Stimulated activated naive CD8-positive, alpha-beta T cell treated with anti-CD3 and anti-CD28 coated beads, Interleukin-15, Interleukin-2, amounts not matched to agents 100 U/mL and 50 U/mL, for 24 hours (primary cell): ENCODE measurements around the gene CTSS.
A peak's percentile ranks its signal among the peaks of the same experiment; 100 is the strongest.
"Not testable (repeated sequence)": the region's sequence is repeated elsewhere in the genome, so short reads cannot be mapped to it uniquely, and the experiment has no call there.

ENCODE experiments used
- ATAC-seq: fragments of 150-1000 bp; cut with Tn5 transposase; one replicate; pipeline ENCODE4 v1.10.0; 2021
- DNase-seq: peaks from one replicate; pipeline ENCODE4 v3.0.0; 2021

CTSS gene

DNA sequence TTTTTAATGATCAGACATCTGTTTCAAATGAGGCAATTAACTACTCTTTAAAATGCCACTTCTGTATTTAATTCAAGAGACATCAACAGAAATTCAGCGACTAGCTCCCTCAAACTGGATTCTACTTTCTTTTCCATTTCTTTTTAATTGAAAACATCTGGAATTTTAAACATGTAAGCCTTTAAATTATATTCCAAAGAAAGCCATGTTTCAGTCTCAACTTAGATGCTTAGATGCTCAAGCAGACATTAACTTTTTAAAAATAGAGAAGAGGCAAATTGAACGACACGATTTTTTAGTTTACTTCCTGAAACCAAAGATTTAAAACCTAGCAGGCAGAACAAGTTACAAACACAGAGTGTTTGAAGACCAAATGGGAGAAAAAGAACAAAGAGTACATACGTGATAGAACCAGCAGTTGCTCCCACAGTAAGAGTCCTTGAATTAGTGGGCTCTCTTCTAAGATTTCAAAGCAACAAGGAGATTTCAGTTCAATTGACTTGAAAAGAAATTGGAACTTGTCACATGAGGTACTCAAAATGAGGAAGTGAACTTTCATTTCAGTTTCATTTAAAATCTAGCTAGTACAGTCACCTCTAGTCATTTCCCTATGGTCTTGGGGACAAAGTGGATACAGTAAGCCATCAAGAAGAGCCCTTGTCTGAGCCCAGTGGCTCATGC, at the start of gene CTSS:
CTSS (minus strand) TSS at position 483 of the 681 bp plus-strand sequence. CDS start 1,015 bp downstream, outside the sequence.
- no peak for DNase-seq

DNA sequence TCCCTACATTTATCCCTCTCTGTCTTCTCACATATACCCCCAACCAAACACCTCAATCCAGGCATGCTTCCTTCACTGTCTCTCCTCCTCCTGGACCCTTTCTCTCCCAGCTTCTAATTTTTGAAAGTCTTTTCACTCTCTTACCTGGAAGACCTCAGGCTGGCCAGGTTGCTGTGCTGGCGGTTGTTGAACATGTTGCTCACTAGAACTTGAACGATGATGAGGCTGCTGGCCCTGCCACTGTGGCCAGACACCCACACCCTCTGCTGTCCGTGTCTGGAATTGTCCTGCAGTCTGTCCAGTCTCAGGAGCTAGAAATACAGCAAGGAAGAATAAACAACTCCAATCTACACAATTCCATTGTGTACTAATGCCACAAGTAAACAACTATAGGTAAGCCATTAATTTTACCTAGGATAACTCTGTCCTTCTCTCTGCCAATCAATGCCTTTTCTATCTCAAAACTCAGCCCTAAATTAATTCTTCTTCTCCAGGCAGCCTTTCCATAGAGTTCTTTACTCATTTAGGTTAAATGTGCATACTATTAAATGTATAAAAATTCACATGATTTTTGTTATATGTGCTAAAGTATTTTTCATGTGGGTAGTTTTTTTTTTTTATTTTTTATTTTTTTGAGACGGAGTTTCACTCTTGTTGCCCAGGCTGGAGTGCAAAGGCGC, 47.6 kb upstream of the CTSS start:
- DNase-seq (peak; percentile 19), ATAC-seq (no peak)

More for the DNA sequence above, at the start of gene CTSS:
- peak; percentile 91 for ATAC-seq

DNA sequence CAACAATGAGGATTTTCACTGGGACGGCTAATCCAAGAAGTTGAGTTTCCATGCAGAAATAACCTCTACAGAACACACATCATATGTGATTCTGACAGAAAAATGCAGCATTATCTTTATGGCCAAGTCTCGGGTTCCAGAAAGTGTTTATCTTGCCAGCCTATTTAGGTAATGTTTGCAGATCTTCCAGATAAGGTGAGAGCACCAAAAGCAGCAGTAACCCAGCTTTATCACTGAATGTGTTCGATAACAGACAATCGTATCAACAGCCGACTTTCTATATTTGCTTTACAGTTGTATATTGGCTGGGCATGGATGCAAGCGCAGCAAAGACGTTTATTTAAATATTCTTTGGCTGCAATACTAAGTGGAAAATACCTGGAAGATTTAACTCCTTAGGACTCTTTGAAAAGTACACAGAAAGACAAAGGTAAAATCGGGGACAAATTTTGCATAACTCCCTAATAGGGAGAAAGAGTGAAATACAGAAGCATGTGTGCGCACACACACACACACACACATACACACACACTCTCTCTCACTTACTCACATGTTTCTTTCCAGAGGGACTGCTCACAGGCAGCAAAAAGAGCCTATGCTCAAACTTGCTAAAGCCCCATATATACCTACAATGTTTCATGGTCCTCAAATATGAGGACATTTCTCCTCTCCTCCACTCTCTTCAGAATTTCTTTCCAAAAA, 45.5 kb upstream of the CTSS start:
- ATAC-seq (no peak), DNase-seq (no peak)

DNA sequence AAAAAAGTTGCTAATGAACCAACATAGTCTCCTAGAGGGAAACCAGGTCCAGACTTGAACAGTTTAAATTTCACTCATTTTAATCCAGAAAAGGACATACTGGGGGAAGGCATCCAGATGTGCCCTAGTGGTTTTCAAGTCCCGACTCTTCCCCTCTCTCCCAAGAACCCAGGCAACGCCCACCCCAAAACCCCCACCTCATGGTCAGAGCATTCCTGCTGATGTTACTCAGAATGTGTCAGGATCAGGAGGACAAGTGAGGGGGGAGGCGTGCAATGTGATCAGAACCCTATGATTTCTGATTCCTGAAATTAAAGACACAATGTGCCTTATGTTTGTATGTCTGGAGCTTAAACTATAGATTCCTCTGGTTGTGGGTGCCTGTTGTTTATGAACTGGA, 44.1 kb upstream of the CTSS start:
- ATAC-seq (no peak), DNase-seq (no peak)

DNA sequence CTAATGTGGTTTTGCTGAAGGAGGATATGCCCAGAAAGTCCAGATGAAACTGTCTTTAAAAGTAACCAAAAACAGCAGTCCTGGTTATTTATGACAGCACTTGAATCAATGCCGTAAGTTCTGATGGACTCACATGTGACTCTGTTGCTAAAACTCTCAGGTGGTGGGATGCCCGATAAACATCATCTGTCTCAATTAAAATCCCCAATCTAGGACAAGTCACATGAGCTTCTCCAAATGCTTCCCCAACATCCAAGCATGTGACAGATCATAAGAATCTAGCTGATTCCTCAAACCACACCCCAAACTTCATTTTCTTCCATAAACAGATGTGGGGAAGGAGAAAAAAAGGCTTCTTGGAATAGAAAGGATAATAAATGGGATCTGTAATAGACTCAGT, 43.3 kb upstream of the CTSS start:
- DNase-seq (no peak), ATAC-seq (no peak)

DNA sequence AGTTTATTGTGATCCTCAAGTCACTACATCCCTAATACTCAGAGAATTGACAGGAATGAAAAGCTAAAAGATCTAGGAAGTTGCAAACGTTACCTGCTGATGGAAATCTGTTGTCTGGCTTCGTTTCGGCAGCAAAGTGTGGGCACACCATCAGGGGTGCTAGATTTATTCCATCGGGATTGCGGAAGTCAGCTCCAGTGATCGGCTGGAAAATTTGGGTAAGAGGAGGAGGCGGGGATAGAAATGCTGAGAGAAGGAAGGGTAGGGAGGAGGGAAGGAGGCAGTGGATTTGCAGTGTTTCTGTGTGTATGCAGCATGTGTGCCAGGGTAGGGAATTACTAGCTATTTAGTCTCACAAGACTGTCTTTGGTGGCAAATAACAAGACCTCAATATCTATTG, 42.5 kb upstream of the CTSS start, which contains the start of gene CTSK:
CTSK (minus strand) TSS at position 140 of the 400 bp plus-strand sequence. CDS start 1,455 bp downstream, outside the sequence.
- no peak for ATAC-seq

DNA sequence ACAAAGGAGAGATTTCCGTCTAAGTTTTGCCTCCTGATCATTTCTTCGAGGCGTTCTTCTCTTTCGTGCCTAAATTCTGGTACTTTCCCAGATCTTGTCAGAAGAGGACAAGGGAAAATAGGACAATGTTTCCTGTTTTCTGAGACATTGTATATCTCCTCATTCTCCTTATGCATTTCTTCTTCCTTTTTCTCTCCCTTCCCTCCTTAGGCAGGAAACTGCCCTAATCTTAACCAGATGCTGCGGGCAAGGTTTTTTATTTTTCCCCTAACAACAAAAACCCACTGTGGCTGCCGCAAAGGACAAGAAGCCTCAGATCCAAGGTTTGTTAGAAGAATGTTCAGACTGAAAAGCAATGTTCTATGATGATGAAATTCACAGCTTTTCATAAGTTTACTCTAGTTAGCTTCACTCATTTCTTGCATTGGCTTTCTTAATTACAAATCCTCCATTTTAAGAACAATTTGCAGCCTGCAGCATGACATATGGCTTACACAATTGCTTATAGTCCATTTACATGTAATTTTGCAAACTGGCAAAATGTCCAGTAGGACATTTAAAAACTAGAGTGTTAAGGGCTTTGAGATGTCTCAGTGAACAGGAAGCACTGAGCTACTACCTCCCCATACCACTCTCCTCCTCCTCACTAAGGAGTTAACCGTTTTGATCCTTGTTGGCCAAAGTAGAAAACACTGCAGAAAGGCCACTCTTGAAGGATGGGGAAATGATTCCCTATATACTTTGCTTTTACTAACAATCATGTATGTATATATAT, 41.9 kb upstream of the CTSS start:
- ATAC-seq: no peak
- no peak for DNase-seq

More for the DNA sequence above, 42.5 kb upstream of the CTSS start, which contains the start of gene CTSK:
- no peak for DNase-seq

DNA sequence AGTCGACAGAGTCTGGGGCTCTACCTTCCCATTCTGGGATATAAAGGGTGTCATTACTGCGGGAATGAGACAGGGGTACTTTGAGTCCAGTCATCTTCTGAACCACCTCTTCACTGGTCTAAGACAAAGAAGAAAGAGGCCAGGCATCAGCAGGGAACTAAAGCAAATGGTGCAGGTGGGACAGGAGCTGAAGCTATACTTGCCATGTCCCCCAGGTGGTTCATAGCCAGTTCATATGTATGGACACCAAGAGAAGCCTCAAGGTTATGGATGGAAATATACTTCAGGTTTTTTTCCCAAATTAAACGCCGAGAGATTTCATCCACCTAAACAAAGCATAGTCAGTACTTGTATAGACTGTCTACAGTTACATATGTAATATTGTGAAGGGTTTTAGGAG, 40.3 kb upstream of the CTSS start:
- DNase-seq: no peak
- ATAC-seq: no peak

DNA sequence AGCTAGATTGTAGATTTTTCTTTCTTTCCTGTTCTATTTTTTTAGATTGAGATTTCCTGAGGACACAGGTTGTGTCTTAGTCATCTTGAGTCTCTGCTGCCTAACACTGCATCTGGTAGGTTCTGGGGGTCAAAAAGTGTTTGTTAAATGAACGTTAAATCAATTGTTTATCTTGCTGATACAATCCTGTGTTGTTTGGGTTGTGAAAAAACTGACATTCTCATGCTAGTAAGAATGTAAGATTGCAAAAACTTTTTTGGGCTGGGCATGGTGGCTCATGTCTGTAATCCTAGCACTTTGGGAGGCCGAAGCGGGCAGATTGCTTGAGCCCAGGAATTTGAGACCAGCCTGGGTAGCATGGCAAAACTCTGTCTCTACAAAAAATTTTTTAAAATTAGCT, 39.1 kb upstream of the CTSS start:
- ATAC-seq (no peak), DNase-seq (no peak)

DNA sequence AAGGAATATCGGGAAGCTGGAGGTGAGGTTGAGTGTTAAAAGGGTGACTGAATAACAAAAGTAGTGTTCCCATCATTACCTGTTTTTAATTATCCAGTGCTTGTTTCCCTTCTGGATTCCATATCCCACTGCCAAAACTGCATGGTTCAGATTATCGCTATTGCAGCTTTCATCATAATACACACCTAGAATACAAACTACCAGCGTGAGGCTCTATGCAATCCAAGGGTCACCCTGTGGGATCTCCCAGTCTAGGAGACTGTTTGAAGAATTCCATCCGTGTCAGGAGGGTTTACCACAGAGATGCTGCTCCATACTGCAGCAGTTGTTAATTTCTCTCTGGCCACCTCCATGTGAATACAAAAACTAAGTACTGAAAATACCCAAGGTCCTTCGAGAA, 33.5 kb upstream of the CTSS start:
- DNase-seq: no peak

DNA sequence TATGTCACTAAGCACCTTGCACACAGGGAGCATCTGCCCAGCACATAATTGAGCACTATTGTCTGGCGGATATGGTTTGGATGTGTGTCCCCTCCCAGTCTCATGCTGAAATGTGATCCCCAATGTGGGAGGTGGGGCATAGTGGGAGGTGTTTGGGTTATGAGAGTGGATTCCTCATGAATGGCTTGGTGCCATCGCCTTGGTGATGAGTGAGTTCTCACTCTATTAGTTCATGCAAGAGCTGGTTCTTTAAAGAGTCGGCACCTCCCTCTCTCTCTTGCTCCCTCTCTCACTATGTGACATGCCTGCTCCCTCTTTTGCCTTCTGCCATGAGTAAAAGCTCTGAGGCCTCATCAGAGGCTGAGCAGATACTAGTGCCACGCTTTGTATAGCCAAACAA, 32.9 kb upstream of the CTSS start:
- DNase-seq (no peak), ATAC-seq (no peak)

More for the DNA sequence above, 33.5 kb upstream of the CTSS start:
- no peak for ATAC-seq

DNA sequence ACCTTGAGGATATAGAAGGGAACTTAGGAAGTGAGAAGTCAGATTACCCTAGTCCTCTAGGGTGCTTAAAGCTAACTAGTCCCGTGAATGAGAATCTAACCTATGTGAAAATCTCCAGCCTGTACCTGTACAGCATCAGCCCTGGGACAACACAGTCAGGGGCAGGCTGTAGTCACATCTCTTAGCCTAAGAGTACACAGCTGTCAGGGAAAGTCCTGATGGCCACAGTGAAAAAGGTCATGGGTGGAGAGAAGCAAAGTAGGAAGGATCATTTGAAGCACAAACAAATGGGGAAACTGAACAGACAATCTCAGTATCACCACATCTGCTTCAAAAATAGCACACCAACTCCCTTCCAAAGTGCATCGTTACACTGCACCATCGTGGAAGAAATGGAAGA, 30.8 kb upstream of the CTSS start:
- ATAC-seq (no peak), DNase-seq (no peak)

DNA sequence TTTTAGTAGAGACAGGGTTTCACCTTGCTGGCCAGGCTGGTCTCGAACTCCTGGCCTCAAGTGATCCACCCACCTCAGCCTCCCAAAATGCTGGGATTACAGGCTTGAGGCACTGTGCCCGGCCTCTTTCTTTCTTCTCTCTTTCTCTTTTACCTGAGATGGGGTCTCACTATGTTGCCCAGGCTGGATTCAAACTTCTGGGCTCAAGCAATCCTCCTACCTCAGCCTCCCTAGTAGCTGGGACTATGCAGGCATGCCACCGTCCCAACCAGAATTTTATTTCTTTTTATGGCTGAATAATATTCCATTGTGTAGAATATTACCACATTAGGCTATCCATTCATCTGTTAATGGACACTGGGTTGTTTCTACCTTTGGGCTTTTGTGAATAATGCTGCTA, 28.2 kb upstream of the CTSS start:
- DNase-seq, ATAC-seq: not testable (repeated sequence)

DNA sequence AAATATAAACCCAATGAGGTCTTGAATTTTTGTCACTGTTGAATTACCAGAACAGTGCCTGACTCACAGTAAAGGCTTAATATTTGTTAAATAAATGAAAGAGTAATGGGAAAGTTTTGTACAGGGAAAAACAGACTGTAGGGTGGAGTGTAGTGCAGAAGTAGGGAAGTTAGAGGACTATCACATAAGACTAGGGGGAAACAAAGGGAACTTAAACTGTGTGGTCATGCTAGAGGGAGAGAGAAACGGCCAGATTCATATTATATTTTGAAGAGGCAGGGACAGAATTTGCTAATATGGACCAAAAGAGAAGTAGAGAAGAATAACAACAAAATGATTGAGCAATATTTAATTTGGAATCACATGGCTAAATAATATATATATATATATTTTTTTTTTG, 27.6 kb upstream of the CTSS start:
- ATAC-seq (no peak), DNase-seq (no peak)

DNA sequence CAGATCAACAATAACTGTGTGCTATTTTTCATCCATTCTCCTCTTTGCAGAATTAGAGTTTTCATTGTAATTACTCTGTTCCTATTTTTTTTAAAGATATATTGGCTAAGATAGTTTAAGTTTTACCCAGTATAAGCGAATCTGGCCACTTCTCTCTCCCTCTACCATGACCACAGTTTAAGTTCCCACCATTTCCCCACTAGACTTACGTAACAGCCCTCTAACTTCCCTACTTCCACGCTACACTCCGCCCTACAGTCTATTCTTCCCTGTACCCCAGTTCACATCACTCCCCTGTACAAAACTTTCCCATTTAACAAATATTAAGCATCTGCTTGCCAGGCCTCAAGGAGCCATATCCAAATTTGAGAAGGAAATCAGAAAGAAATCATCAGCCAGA, 26.0 kb upstream of the CTSS start:
- DNase-seq (no peak), ATAC-seq (no peak)

DNA sequence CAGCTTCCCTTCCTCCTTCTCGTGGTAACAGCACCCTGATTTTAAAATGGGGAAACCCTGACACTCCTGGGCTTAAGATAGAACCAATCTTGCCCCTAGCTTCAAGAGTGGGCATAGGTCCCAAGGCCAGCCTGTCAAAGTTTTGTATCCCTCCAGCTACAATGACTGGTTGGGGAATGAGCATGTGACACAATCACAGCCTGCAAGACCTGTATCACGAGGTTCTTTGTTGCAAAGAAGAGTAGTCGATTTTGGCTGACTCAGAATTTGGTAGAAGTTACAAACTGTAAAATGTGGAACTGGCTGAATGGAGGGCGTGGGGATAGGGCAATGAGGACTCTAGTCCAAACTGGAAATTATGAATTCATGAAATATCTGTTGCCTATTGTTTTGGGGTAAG, 23.8 kb upstream of the CTSS start:
- DNase-seq (no peak), ATAC-seq (no peak)

DNA sequence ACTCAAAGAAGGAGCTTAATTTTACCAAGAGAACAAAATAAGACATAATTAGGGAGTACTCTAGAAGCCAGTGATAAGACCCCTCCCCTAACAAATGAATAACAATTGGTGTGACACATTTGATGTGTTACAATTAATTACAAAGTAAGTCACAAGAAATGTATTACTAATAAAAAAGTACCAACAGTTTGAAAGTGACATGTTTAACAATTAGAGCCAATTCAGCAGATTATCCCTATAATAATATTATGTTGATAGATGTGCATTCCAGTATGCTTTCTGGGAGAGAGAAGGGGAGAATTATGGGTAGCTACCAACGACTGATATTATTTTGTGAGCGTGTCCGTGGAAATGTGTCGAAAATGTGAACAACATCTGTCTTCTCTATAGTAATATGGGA, 23.4 kb upstream of the CTSS start:
- DNase-seq (no peak), ATAC-seq (no peak)

DNA sequence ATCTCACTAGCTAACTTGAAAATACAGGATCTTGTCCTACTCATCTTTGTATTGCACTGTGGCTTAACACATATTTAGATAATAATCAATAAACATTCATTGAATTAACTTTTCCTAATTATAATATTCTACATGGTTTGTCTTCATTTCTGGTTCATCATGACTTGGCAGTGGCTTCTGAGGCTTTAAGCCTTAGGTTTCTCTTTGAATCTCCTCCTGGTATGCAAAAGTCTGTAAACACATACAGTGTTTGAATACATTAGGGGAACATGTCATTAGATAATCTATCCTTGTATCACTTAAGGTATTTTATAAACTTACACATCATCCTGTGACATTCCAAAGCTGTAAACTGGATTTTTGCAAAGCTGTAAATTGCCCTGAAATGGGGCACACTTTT, 21.9 kb upstream of the CTSS start:
- ATAC-seq (no peak), DNase-seq (no peak)

DNA sequence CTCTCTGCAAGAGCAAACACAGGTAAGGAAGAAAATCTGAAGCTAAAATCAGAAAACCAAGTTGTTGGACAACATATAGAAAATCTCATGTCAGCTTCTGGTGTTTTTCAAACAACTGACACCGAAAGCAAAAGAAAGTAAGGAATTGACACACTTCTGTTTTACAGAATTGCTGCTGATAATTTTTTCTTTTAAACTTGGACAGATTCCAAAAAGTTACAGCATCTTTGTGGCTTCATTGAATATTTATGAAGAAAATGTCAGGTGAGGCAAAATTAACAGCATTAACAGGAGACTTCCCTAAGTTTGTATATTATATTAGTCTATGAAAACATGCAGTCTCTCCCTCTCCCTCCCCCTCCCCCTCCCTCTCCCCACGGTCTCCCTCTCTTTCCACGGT, 14.9 kb upstream of the CTSS start:
- ATAC-seq: no peak

DNA sequence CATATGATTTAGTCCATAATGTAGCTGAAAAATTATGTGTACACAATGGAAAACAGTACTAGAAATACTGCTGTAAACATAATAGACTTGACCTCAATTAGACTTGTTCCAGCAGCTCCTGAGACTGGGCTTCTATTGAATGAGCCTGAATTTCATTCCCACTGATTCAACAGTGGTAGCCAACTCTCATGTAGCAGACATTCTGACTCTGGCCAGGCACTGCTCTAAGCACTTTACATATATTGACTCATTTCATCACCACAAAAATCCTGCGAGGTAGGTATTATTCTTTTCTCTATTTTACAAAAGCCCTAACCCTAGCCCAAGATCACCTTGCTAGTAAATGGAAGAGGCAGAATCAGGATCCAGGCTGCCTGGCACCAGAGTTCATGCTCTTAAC, 12.8 kb upstream of the CTSS start:
- ATAC-seq (no peak), DNase-seq (no peak)

More for the DNA sequence above, 14.9 kb upstream of the CTSS start:
- no peak for DNase-seq

DNA sequence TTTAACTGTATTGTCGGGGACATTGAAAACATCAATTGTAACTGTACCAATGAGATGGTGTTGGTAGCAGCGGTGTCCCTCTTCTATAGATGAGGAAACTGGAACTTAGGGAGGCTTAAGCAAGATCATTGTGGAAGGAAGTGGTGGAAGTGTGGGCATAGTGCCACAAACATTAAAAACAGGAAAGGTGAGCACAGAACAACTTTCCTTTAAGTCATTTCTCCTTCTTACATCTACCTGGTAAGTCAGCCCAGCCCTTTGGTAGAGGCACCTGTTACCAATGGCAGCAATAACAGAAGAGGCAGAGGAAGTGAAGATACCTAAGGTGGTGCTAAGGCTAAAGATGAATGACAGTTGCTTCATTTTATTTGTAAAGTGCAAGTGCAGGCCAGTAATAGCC, 12.0 kb upstream of the CTSS start:
- no peak for DNase-seq
- no peak for ATAC-seq

DNA sequence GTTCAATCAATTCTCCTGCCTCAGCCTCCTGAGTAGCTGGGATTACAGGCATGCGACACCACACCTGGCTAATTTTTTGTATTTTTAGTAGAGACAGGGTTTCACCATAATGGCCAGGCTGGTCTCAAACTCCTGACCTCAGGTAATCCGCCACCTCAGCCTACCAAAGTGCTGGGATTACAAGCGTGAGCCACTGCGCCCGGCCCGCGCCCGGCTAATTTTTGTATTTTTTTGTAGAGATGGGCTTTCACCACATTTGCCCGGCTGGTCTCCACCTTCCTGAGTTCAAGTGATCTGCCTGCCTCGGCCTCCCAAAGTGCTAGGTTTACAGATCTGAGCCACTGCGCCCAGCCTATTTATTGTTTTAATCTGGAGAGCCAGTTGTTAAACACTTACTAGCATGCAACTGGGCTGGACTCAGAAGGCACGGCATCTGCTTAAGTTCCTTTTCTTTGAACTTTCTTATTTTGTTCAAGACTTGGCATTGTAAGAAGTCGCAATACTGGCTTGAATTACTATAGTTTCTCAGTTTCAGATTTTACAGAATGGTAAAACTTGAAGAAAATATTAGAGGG, 10.4 kb upstream of the CTSS start:
- not testable (repeated sequence) for DNase-seq, ATAC-seq
